HG03565 (cell line): Measurements from ENCODE around the gene H2AZ1.

Experiments
- ATAC-seq: cut with Tn5 transposase; IDR thresholded peaks from one replicate; pipeline ENCODE4 v1.9.1; 2021; ENCODE audit warnings: mild to moderate bottlenecking, moderate library complexity; ENCODE audit not compliant: unreplicated experiment

H2AZ1 gene

DNA sequence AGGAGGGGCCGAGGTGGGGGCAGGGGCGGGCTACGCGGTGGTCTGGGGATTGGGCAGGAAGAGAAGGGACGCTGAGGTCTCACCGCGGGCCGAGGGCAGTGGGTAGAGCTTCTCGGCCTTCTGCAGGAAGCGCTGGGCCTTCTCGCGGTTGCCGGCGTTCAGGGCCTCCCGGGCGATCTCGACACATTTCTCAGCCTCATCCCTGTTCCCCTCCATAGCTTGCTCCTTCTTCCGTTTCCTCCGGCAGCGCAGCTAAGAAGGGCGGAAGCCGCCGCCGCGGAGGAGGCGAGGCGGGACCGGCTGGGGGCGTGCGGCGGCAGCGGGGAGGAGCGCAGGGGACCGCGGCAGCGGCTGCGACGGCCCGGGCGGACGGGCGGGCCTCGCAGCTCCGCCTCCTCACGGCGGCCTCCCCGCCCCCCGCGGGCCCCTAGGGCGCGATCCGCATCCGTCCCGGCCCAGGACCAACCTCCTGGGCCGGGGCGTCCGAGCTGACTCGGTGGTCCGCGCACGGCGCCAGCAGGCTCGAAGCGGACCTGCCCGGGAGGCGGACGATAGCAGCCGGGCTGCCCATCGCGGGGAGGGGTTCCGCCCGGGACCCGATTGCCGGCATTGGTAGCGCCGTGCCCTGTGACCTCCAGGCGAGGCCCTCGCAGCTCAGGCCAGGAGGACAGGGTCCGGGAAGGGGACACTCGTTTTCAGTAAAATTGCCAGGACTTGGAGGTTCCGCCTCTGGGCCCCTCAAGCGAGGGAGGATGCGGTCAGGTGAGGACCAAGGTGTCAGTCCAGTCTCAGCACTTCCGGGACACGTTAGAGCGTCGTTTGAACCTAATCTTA lies 3.5 kb downstream of the H2AZ1 start, which contains the start of gene DNAJB14:
Gene DNAJB14 (minus strand): TSS at position 263 of the 834 bp plus-strand sequence. CDS start 47 bp downstream, at position 216.
- ATAC-seq, result peak; percentile 31

DNA sequence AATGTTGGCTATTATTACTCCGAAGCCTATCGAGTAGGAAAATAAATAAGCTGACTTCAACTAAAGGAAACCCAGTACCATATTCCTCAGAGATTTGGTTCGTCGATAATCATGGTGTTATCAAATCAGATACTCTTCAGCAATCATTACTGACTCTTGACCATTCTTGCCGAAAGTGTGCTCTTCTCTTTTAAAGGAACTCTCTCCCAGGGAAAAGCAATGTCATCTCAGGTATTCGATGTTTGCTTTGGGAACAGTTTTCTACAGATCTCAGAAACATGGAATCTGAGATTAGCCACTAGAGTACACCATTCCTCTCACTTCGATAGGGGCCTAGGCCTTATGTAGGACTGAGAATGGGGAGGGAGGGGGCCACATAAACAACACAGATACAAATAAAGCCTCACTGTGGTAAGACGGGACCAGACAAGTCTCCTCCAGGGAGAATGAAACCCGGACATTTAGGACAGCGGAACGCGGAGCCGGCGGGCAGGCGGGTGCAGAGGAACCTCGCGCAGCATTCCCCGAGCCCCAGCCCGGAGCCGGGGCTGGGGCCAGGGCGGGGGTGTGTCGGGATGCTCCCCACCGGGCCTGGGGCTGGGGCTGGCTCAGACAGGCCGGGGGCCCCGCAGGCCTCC lies 4.2 kb downstream of the H2AZ1 start:
- ATAC-seq, result no peak

DNA sequence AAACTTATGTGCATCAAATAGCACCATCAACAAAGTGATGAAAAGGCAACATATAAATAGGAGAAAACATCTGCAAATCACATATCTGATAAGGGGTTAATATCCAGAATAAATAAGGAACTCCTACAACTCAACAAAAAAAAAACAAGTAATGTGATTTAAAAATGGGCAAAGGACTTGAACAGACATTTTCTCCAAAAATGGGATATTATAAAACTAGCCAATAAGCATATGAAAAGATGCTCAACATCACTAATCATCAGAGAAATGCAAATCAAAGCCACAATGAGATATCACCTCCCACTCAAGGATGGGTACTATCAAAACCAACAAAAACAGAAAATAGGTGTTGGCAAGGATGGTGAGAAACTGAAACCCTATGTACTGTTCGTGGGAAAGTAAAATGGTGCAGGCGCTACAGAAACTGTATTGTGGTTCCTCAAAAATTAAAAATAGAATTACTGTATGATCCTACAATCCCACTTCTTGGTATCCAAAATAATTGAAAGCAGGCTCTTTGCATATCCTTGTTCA lies 6.1 kb downstream of the H2AZ1 start:
- ATAC-seq, result no peak

DNA sequence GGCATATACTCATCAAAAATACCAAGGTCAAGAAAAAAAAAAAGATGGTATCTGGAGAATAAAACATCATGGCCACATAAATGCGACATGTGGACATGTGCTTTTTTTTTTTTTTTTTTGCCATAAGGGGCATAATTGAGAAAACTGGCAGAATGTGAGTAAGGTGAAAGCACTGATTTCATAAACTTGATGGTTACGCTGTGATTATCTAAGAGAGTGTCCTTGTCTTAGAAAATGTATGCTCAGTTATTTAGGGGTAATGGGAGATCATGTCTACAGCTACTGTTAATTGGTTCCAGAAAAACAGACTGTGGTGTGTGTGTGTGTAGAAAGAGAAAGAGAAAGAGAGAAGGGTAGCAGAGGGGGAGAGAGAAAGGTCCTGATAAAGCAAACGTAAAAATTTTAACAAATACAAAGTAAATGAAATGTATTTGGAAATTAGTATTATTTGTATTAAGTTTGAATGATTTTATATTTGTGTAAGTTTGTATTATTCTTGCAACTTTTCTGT lies 11.8 kb downstream of the H2AZ1 start:
- ATAC-seq, result no peak

DNA sequence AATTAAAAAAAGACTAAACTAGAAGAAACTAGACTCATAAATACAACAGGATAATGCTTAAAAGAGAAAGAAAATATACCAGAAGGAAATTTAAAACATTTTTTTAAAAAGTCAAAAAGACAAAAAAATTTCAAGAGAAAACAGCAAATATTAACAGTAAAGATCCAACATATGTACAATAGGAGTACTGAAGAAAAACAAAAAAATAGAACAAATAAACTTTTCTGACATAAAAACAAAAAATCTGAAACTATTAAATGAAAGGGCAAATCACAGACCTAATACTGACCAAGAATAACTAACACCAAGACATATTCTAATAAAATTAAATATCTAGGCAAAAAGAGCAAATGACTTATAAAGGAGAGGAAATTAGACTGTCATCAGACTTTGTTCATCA lies 15.2 kb downstream of the H2AZ1 start:
- ATAC-seq, result no peak

DNA sequence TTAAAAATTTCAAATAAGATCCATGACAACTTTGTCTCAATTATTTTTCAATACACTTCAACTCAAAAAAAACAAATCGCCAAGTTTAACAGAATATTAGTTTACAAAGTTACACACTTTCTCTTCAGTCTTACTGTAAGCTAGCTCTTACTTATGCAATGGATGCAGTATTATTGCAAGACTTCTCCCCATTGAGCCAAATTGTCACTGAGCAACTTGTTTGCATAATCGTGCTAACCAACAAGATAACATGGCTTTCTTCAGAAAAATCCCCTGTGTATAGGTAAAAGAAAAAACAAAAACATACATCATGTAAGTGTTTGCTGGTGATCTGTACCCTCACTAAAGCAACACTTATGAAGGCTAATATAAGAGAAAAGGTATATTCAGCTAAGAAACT lies 22.5 kb downstream of the H2AZ1 start:
- ATAC-seq, result no peak

DNA sequence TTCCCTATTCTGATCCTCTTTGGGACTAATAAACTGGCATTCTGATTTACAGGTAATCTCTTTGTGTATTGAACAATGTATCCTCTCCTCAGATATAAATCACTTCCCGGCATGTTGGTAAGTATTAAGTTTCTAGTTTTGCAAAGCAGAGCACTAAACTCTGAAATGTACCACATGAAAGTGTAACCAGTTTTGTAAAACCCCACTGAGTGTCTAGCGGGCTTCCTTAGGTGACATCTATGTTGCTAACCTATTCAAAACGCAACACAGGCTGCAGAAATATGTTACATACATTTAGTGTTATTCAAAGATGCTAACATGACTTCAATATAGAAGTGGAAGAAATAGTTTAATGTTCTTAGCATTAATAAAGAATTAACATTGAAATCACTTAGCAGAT lies 28.9 kb downstream of the H2AZ1 start:
- no peak for ATAC-seq

DNA sequence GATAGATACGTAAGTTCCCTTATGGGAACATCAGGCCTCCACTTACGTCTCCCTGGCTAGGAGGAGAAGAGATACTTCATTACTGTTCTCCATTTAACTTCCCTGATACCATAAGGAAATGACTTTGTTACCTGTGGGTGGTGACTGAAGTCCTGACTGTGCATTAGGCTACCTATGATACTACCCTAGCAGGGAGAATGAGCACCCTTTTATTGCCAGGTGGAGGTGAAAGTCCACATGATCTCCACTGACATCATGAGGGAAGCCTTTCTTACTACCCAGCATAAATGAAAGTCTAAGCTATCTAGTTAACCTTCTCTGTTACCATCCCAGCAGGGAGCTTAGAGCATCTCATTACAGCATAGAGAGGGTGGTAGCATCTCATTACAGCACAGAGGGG lies 31.4 kb downstream of the H2AZ1 start:
- ATAC-seq, result no peak

DNA sequence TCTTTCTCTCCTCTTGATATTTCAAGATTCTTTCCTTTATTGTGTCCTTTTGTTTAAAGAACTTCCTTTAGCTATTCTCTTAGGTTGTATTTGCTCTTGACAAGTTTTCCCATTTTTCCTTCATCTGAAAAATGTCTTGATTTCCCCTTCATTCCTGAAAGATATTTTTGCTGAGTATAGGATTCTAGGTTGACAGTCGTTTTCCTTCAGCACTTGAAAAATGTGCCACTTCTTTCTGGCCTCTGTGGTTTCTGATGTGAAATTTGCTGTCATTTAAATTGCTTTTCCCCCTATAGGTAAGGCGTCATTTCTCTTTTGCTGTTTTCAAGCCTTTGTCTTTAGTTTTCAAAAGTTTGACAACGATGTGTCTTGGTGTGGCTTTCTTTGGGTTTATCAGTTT lies 32.5 kb downstream of the H2AZ1 start:
- ATAC-seq, result no peak

DNA sequence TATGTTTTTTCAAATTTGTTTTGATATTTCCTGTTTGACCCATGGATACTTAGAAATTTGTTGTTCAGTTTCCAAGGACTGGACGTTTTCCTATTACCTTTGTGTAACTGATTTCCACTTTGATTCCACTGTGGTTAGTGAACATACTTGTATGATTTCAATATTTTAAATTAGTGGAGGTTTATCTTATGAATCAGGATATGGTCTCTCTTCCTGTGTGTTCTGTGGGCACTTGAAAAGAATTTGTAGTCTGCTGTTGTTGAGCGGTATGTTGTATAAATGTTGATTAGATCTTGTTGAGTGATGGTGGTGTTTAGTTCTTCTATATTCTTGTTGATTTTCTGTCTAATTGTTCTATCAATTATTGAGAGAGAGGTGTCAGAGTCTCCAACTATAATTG lies 34.6 kb downstream of the H2AZ1 start:
- no peak for ATAC-seq
